H9 (cell line): ENCODE measurements around the gene PAGR1. TPM values are rescaled to one million over a fixed set of nuclear protein-coding genes. Genes with fewer than 3 reads are reported as not detected.

Experiments
- DNase-seq: peaks from one replicate; pipeline ENCODE4 v3.0.0-alpha.2; 2017
- H2AFZ ChIP-seq: one replicate; pipeline ENCODE4 v1.6.1; 2013; ENCODE audit warnings: mild to moderate bottlenecking, low read length, control low read depth, moderate library complexity
- H2AK5ac ChIP-seq: 2 replicates; pipeline ENCODE4 v1.6.1; 2013; ENCODE audit warnings: low read length, control low read depth, mixed read lengths; ENCODE audit not compliant: insufficient read length
- H2BK120ac ChIP-seq: one replicate; pipeline ENCODE4 v1.6.1; 2013; ENCODE audit warnings: low read depth, mild to moderate bottlenecking, low read length, control low read depth, inconsistent platforms; ENCODE audit not compliant: poor library complexity, severe bottlenecking
- H2BK12ac ChIP-seq: 2 replicates; pipeline ENCODE4 v1.6.1; 2013; ENCODE audit warnings: low read length, control low read depth, mixed read lengths, low read depth; ENCODE audit not compliant: insufficient read length
- H2BK15ac ChIP-seq: 2 replicates; pipeline ENCODE4 v1.6.1; 2013; ENCODE audit warnings: low read depth, low read length, control low read depth
- H2BK20ac ChIP-seq: one replicate; pipeline ENCODE4 v1.6.1; 2013; ENCODE audit warnings: low read depth, mild to moderate bottlenecking, low read length, control low read depth, inconsistent platforms; ENCODE audit not compliant: poor library complexity, severe bottlenecking
- H2BK5ac ChIP-seq: 2 replicates; pipeline ENCODE4 v1.6.1; 2013; ENCODE audit warnings: low read length, control low read depth, mixed read lengths; ENCODE audit not compliant: insufficient read length
- H3K14ac ChIP-seq: 2 replicates; pipeline ENCODE4 v1.6.1; 2013; ENCODE audit warnings: low read length, control low read depth; ENCODE audit not compliant: insufficient read depth
- H3K18ac ChIP-seq: 2 replicates; pipeline ENCODE4 v1.6.1; 2013; ENCODE audit warnings: low read depth, mild to moderate bottlenecking, mixed read lengths, low read length, control low read depth; ENCODE audit not compliant: insufficient read length
- H3K23ac ChIP-seq: 2 replicates; pipeline ENCODE4 v1.6.1; 2013; ENCODE audit warnings: low read length, control low read depth, mixed read lengths, low read depth; ENCODE audit not compliant: insufficient read length
- H3K23me2 ChIP-seq: 2 replicates; pipeline ENCODE4 v1.6.1; 2013; ENCODE audit warnings: low read depth, mild to moderate bottlenecking, mixed read lengths, low read length, control low read depth; ENCODE audit not compliant: insufficient read length, poor library complexity, severe bottlenecking
- H3K27ac ChIP-seq: 2 replicates; pipeline ENCODE4 v1.5.1; 2013; ENCODE audit warnings: low read length, control low read depth, mixed read lengths, low read depth; ENCODE audit not compliant: insufficient read length
- H3K27me3 ChIP-seq: 2 replicates; pipeline ENCODE4 v1.6.1; 2013; ENCODE audit warnings: low read length, control low read depth, inconsistent platforms; ENCODE audit not compliant: insufficient read depth
- H3K4ac ChIP-seq: 2 replicates; pipeline ENCODE4 v1.6.1; 2013; ENCODE audit warnings: low read depth, mild to moderate bottlenecking, control low read depth, inconsistent platforms, low read length, moderate library complexity
- H3K4me1 ChIP-seq: 2 replicates; pipeline ENCODE4 v1.6.1; 2013; ENCODE audit warnings: low read length, control low read depth, inconsistent platforms; ENCODE audit not compliant: insufficient read depth
- H3K4me2 ChIP-seq: 2 replicates; pipeline ENCODE4 v1.6.1; 2013; ENCODE audit warnings: low read length, control low read depth, mixed read lengths; ENCODE audit not compliant: insufficient read length, insufficient read depth
- H3K56ac ChIP-seq: 2 replicates; pipeline ENCODE4 v1.6.1; 2013; ENCODE audit warnings: low read depth, mild to moderate bottlenecking, mixed read lengths, low read length, control low read depth; ENCODE audit not compliant: insufficient read length
- H3K79me1 ChIP-seq: 2 replicates; pipeline ENCODE4 v1.6.1; 2013; ENCODE audit warnings: low read depth, mild to moderate bottlenecking, moderate library complexity, low read length, control low read depth, inconsistent platforms; ENCODE audit not compliant: insufficient read depth, poor library complexity, severe bottlenecking
- H3K79me2 ChIP-seq: 2 replicates; pipeline ENCODE4 v1.6.1; 2013; ENCODE audit warnings: low read length, control low read depth, inconsistent platforms; ENCODE audit not compliant: insufficient read depth
- H3K9ac ChIP-seq: 2 replicates; pipeline ENCODE4 v1.6.1; 2013; ENCODE audit warnings: low read length, control low read depth, mixed read lengths; ENCODE audit not compliant: insufficient read length; ENCODE audit errors: extremely low read depth
- H3K9me3 ChIP-seq: one replicate; pipeline ENCODE4 v1.6.1; 2013; ENCODE audit warnings: low read depth, low read length, inconsistent platforms; ENCODE audit not compliant: control insufficient read depth
- H3T11ph ChIP-seq: one replicate; pipeline ENCODE4 v1.6.1; 2013; ENCODE audit warnings: mild to moderate bottlenecking, low read length, control low read depth, inconsistent platforms
- H4K20me1 ChIP-seq: one replicate; pipeline ENCODE4 v1.6.1; 2013; ENCODE audit not compliant: control insufficient read depth, insufficient read length, insufficient read depth
- H4K5ac ChIP-seq: 2 replicates; pipeline ENCODE4 v1.6.1; 2013; ENCODE audit warnings: low read depth, mild to moderate bottlenecking, mixed read lengths, low read length, control low read depth; ENCODE audit not compliant: insufficient read length
- H4K8ac ChIP-seq: replicated peaks from 2 replicates; pipeline ENCODE4 v1.6.1; 2013; ENCODE audit warnings: low read length, control low read depth, mixed read lengths, low read depth; ENCODE audit not compliant: insufficient read length
- H4K91ac ChIP-seq: 2 replicates; pipeline ENCODE4 v1.6.1; 2013; ENCODE audit warnings: low read depth, mild to moderate bottlenecking, moderate library complexity, mixed read lengths, low read length, control low read depth; ENCODE audit not compliant: insufficient read length
- H3K27ac Mint-ChIP-seq, 3 experiments: 2 replicates in 2 of 3; 3 replicates in 1 of 3; pipeline ENCODE4 v1.8.0; 2020 to 2021; ENCODE audit warnings: mixed read lengths in 3 of 3, mild to moderate bottlenecking in 1 of 3, moderate library complexity in 1 of 3
- H3K27me3 Mint-ChIP-seq: 2 replicates; pipeline ENCODE4 v1.8.0; 2021; ENCODE audit warnings: low read depth, mild to moderate bottlenecking, moderate library complexity, mixed read lengths
- H3K36me3 Mint-ChIP-seq, 3 experiments: 2 replicates in 2 of 3; 3 replicates in 1 of 3; pipeline ENCODE4 v1.8.0; 2020 to 2021; ENCODE audit warnings: low read depth in 3 of 3, mixed read lengths in 3 of 3; ENCODE audit not compliant: insufficient read depth in 1 of 3
- H3K4me1 Mint-ChIP-seq, 2 experiments: 2 replicates each; pipeline ENCODE4 v1.8.0; 2020; ENCODE audit warnings: mixed read lengths in 2 of 2
- H3K4me3 Mint-ChIP-seq, 2 experiments: 2 replicates in 1 of 2; 3 replicates in 1 of 2; pipeline ENCODE4 v1.8.0; 2020 to 2021; ENCODE audit warnings: mild to moderate bottlenecking in 2 of 2, mixed read lengths in 2 of 2, moderate library complexity in 1 of 2
- H3K9me3 Mint-ChIP-seq, 2 experiments: 2 replicates in 1 of 2; 3 replicates in 1 of 2; pipeline ENCODE4 v1.8.0; 2020; ENCODE audit warnings: mild to moderate bottlenecking in 2 of 2, mixed read lengths in 2 of 2, moderate library complexity in 1 of 2
- WGBS: extraction: QIAGEN DNeasy Blood & Tissue Kit; methylation state at CpG from one replicate; pipeline ENCODE4 v1.1.7; 2013; ENCODE audit warnings: missing lambda C conversion rate, low lambda C conversion rate, mixed read lengths; ENCODE audit not compliant: insufficient read length; ENCODE audit errors: extremely low coverage; 5-methylcytosine and 5-hydroxymethylcytosine counted together
- total RNA-seq: library from RNA; stranded (reverse); gene quantifications from 2 replicates; pipeline ENCODE4 v1.2.1, GENCODE V29; 2021
- TF ChIP-seq, protein P1 (sequence below): fragments of 200-600 bp; sonication (generic); conservative IDR thresholded peaks from 3 replicates; pipeline ENCODE4 v1.8.0; 2021; ENCODE audit warnings: antibody characterized with exemption, mild to moderate bottlenecking

PAGR1 gene
- total RNA-seq, 1 experiment from 2014 or later = 65.3 TPM

DNA sequence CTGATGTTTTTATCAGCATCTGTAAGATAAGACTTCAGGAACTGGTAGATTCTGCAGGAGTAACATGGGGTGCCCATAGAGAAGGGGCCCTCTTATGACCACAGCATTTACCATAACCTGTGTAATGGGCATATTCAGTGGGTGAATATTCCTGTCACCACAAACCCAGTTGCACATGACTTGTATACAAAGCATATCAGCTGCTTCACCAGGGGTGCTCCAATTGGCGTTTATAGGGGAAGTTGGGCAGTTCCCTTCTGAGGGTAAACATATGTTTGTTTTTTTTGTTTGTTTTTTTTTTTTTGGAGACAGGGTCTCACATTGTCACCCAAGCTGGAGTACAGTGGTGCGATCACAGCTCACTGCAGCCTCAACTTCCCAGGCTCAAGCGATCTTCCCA, 49.4 kb upstream of the PAGR1 start:
- H3K36me3 Mint-ChIP-seq = no peaks in the 10 kb centered on the region
- Histone ChIP-seq H3K27ac (no peak overlapping the region), H3T11ph (no peak overlapping the region), H3K14ac (no peak overlapping the region), H3K4ac (no peak overlapping the region), H3K23ac (no peak overlapping the region), H2BK12ac (no peak overlapping the region), H3K4me1 (no peaks in the 10 kb centered on the region), H4K5ac (no peak overlapping the region), H3K18ac (no peak overlapping the region), H3K9ac (no peak overlapping the region), H2AK5ac (no peak overlapping the region), H2BK20ac (no peak overlapping the region), H3K23me2 (no peaks in the 10 kb centered on the region), H3K79me1 (no peaks in the 10 kb centered on the region), H4K20me1 (no peaks in the 10 kb centered on the region), H3K9me3 (no peaks in the 10 kb centered on the region), H2BK15ac (no peak overlapping the region), H2AFZ (no peak overlapping the region), H4K91ac (no peak overlapping the region), H3K4me2 (no peak overlapping the region), H2BK5ac (no peak overlapping the region), H2BK120ac (no peak overlapping the region), H3K79me2 (no peaks in the 10 kb centered on the region), H3K27me3 (no peaks in the 10 kb centered on the region), H3K56ac (no peak overlapping the region), H4K8ac (no peak overlapping the region)
- 0 out of 4 replicates have a peak, but pooled peaks cover 3% of the 10 kb centered on the region in 2 experiments for H3K4me1 Mint-ChIP-seq
- TF ChIP-seq, protein P1, sequence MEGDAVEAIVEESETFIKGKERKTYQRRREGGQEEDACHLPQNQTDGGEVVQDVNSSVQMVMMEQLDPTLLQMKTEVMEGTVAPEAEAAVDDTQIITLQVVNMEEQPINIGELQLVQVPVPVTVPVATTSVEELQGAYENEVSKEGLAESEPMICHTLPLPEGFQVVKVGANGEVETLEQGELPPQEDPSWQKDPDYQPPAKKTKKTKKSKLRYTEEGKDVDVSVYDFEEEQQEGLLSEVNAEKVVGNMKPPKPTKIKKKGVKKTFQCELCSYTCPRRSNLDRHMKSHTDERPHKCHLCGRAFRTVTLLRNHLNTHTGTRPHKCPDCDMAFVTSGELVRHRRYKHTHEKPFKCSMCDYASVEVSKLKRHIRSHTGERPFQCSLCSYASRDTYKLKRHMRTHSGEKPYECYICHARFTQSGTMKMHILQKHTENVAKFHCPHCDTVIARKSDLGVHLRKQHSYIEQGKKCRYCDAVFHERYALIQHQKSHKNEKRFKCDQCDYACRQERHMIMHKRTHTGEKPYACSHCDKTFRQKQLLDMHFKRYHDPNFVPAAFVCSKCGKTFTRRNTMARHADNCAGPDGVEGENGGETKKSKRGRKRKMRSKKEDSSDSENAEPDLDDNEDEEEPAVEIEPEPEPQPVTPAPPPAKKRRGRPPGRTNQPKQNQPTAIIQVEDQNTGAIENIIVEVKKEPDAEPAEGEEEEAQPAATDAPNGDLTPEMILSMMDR = no peak
- H3K9me3 Mint-ChIP-seq = no peaks in the 10 kb centered on the region
- WGBS = no CpG with 5 or more reads among the region's 3 CpGs
- H3K4me3 Mint-ChIP-seq = no peak overlapping the region
- no peak for DNase-seq
- peaks cover 3% of the 10 kb centered on the region for H3K27me3 Mint-ChIP-seq
- H3K27ac Mint-ChIP-seq = no peak overlapping the region; a peak in 1 of 7 replicates
